ENCODE results near the gene DCAF8.

DCAF8 gene

DNA sequence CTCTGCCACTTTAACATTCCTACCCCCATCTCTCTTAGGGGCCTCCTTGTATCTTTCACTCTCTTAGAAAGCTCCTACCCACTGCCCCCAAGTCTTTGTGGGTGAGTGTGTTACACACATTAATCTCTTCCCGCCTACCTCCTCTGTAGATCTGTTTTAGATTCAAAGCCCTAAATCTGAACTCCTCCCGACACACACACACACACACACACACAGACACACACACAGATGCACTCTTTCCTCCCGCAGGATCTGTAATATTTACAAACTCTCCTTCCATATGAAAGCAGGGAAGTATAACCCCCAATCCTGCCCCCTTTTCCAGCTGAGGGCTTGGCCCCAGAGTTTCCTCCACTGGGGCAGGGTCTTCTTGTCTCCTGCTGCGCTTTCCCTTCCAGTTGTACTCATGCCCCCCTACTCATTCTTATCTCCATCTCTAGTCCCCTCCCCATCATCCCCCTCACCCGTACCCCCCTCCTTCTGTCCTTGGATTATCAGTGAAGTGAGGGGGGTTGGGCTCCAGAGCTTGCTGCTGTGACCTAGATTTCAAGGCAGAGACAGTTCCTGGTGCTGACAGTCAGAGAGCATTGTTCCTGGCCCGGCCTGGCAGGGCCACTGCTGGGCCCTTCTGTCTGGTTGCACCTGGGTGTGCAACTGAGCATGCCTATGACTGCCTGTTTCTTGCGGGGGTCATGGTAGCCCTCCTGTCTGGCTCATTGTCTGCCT, 52.9 kb downstream of the DCAF8 start:
- in situ Hi-C loops (cut with HindIII; ENCODE audit: low pct_ligation_motif_present, low pct_unique_long_range_greater_than_20kb, low sequenced_read_pairs): no loop called here
- DNase-seq: no peak

DNA sequence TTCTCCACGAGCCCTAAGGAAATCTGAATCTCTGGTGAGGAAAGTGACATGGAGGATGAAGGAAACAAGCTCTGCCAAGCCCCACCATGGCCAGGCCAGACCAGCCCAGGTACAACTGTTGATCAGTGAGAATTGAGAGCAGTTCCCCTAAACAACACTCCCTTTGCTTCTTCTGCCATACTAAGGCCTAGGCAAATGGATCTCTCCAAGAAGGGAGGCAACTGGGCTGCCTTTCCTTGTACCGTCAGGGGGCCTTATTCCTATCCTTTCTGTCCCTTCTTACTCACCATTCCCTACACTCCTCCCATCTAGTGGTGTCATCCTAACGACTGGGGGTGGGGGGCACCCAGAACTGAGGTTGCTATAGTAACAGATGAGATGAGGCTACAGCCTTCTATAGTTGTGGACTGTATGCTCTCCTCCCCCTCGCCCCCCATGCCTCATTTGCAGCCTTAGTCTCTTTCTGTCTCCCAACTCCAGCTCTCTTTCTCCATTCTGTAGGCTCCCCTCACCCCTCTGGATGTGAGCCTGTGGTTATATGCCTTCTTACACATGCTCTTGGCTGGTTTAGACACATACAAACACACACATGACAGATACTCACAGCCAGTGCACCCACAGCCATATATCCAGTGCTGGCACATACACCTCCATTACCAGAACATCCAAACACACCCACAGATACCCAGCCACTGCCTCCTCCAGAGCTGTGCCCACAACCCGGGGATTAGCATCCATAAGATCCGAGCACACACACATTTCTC, 53.6 kb downstream of the DCAF8 start:
- DNase-seq: no peak
- in situ Hi-C loops (cut with HindIII; ENCODE audit: low pct_ligation_motif_present, low pct_unique_long_range_greater_than_20kb, low sequenced_read_pairs): no loop called here

DNA sequence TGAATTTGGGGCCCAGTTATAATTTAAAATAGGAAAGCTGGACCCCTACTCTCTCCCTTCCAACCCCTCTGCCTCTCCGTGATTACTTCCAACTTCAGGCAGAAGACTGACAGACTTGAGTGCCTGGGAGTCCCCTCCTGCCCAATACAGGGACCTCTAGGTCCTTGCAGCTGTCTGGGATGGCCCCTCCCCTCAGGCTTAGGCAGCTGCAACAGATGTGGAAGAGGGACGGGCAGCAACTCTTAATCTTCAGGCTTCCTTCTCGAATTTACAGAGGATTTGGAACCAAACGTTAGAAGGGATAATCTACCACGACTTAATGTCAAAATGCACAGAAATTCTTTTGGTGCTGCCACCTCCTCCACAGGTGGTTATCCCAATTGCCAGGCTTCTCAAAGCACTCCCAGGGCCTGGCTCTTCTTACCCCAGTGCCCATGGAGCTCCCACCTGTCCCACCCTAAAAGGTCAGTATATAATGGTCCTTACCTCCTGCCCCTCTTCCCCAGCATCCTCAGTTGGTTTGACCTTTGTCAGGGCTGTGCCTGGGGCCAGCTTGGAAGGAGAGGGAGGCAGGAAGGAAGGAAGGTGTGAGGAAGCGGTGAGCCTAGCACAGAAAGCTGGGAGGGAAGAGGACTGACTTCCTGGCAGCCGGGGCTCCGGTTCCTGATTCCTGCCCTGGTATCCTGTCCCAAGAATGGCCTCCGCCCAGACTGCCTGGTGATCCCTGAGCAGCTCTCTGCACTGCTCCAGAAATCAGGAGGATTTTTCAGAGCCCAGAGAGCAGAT, 54.4 kb downstream of the DCAF8 start:
- in situ Hi-C loops (cut with HindIII; ENCODE audit: low pct_ligation_motif_present, low pct_unique_long_range_greater_than_20kb, low sequenced_read_pairs): no loop called here
- DNase-seq: no peak

DNA sequence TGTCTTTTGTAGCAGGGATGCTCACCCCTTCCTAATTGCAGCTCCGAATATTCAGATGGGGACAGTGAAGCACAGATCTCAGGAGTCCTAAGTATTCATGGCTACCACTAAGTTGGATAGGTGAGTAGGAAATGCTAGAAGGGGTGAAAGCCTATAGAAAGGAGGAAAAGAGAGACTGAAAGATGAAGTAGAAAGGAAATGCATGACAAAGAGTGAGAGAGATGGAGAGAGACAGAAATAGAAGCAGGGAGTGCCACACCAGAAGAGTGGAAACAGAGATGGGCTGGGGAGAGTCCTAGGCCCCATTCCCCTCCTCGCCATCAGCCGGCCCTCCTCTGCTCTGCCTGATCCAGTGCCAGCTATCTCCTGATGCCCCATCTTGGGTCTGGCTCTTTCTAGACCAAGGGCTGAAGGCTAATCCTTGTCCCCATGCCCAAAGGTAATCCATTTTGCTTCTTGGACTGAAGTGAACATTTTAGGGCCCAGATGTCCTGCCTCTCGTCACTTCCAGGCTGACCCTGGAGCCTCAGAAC, 55.2 kb downstream of the DCAF8 start:
- in situ Hi-C loops (cut with HindIII; ENCODE audit: low pct_ligation_motif_present, low pct_unique_long_range_greater_than_20kb, low sequenced_read_pairs): no loop called here

DNA sequence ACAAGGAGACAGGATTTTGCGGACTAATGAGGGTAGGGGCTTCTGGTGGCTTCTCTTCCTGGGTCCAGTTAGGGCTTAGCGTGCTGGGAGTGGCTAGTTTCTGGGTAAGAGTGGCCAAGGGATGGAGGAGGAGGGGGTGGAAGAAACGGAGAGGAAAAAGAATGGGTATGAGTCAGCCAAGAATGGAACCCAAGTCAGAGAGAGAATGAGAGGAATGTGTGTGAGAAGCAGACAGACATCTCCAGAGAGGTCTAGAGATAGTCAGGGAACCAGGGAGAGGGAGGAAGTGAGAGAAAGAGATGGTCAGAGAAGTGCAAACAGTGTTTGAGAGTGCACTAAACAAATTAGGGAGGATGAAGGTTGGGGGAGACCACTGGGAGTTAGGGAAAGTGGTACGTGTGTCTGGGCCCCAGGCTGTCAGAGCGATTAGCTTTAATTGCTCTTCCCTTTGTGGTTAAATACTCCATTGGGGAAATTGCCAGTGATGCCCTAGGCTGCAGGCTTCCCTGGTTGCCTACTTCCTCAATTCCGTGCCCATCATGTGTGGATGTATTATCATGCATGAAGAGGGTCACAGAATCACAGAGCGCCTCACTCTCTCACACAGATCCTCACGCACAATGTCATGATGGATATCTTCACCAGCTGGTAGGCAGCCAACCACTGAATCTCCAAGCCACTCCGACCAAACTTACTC, 55.8 kb downstream of the DCAF8 start:
- in situ Hi-C loops (cut with HindIII; ENCODE audit: low pct_ligation_motif_present, low pct_unique_long_range_greater_than_20kb, low sequenced_read_pairs): no loop called here
- peak; percentile 92 for DNase-seq

More for the DNA sequence above, 55.2 kb downstream of the DCAF8 start:
- no peak for DNase-seq

DNA sequence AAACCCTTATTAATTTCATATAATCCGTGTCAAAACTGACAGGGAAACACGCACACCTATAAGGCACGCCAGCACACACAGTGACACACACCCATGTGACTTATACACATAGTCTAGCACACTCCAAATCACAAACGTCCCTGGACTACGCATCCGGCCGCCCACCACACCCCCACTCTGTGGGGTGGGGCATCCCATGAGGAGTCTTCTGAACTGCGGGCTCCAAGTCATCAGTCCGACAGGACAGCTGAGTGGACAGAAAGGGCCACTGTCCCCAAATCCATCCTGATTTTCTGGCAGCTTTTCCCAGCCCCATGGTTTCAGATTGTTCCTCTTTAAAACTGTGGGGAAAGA, 56.3 kb downstream of the DCAF8 start:
- peak; percentile 67 for DNase-seq
- in situ Hi-C loops (cut with HindIII; ENCODE audit: low pct_ligation_motif_present, low pct_unique_long_range_greater_than_20kb, low sequenced_read_pairs): no loop called here

DNA sequence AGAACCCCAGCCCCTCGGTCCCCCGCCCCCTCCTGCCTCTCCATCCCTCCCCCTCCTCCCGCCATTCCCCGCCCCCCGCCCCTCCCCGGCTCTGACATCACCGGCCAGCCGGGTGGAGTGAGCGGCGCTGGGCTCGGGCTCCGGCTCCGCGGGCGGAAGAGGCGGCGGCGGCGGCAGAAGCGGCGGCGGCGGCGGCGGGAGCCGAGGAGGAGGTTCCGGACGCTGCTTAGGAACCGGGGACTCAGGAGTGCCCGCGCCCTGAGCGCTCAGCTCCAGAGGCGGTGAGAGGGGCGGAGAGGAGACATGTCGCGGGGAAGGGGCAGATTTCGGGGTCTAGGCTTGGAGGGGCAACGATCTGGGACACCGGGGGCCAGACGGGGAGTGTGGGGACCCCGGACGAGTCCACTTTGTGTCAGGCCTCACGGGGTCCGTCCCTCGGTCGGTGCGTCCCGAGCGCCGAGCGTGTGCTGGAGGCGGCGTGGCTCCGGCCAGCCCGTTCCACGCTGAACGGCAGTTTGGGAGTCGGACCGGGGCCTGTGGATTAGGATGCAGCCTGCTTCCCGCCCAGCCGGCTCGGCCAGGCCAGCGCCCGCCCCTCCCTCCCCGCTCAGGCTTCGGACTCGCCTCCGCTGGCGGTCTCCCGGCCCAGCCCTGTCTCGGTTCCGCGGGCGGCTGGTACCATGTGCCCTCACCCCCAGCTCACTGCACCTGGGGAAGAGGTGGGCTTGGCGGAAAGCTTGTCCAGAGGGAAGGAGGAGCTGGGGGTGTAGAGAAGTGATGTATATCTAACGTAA, 56.9 kb downstream of the DCAF8 start, which contains the start of gene PEA15:
TSS of gene PEA15 (plus strand) at position 143 of the 794 bp plus-strand sequence. CDS start 6,161 bp downstream, outside the sequence.
- peak; percentile 80 for DNase-seq
- in situ Hi-C loops (cut with HindIII; ENCODE audit: low pct_ligation_motif_present, low pct_unique_long_range_greater_than_20kb, low sequenced_read_pairs): no loop called here

DNA sequence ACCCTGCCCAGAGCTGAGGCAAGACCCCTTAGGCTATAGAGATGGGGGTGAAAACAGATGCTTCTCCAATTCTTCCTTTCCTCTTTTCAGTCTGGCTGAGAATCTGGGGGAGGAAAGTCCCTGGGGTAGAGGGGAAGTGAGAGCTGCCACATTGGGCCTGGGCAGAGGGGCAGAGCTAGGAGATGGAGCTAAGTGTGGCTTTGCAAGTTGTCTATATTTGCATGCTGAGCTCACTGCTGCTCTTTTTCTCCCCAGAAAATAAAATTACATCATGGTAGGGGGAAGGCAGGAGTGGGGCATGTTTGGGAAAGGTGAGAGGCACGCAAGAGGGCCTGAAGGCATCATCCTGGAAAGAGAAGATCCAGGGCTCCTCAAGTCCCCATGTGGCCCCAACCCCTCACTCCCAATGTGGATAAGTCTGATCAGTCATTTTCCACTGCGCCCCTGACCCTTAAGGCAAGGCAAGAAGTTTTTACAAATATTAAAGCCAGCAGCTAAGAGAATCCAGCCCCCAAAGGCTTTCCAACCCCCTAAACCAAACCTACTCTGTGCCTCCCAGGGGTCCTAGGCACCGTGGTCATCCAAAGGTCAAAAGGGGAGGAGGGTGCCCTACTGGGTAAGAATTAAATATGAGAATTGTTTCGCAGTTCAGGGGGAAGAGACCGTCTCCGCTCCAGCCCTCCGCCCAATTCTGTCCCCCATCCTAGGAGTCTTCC, 57.7 kb downstream of the DCAF8 start:
- no peak for DNase-seq
- in situ Hi-C loops (cut with HindIII; ENCODE audit: low pct_ligation_motif_present, low pct_unique_long_range_greater_than_20kb, low sequenced_read_pairs): no loop called here

DNA sequence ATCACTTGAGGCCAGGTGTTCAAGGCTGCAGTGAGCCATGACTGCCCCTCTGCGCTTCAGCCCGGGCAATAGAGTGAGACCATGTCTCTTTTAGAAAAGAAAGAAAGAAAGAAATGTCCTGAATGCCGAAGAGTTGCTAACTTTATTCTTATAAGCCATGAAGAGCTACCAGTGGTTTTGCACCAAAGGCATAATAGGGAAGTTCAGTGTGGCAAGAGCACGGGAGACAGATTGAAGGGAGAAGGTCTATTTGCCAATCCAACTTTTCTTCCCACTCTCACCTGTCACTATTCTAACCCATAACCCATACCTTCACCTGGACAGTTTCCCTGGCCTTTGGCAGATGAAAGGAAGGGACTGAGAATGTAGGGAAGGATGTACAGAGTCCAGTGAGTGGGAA, 61.6 kb downstream of the DCAF8 start:
- no peak for DNase-seq
- in situ Hi-C loops (cut with HindIII; ENCODE audit: low pct_ligation_motif_present, low pct_unique_long_range_greater_than_20kb, low sequenced_read_pairs): no loop called here

DNA sequence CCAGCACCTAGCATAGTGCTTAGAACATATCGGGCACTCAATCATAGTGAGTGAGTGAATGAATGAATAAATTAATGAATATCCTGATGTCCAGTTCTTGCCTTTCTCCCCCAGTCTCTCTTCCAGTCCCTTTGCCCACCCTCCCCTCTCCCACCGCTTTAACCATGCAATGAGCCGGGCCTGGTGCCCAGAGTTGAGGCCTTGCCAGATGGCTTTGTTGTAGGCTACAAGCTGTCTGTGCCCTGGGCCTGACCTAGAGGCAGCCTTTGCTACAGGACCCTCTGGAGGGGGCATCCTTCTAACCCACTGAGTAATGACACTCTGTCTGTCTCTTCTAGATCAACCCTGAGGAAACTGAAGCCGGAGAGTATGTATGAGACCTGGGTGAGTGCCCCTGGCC, 65.1 kb downstream of the DCAF8 start:
- in situ Hi-C loops (cut with HindIII; ENCODE audit: low pct_ligation_motif_present, low pct_unique_long_range_greater_than_20kb, low sequenced_read_pairs): no loop called here
- DNase-seq: no peak

DNA sequence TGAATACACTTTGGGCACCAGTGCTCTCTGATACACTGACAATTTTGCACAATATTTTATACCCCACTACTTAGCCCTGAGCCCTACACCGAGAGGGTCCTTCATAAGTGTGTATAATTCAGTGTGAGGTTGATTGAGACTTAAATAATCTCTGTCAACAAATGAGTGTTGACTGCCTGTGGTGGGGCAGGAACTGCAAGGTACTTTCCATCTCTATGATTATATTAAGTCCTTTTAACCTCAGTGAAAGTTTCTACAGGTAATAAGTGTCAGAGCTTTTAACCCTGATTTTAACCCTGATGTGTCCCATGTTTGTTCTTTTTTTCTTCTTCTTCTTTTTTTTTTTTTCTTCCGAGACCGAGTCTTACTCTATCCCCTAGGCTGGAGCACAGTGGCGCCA, 66.2 kb downstream of the DCAF8 start:
- no peak for DNase-seq
- in situ Hi-C loops (cut with HindIII; ENCODE audit: low pct_ligation_motif_present, low pct_unique_long_range_greater_than_20kb, low sequenced_read_pairs): no loop called here

DNA sequence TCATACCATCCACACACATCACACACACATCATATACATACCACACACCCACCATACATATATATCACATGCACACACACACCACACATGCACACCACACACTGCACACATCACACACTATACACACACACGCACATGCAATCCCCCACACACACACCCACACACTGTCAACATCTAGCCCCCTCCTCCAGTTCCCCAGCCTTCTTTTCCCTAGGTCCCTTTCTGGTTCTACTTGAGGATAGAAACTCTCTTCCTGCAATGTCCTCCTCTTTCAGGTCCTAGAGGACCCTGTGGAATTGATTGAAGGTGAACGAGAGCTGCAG, 67.7 kb downstream of the DCAF8 start:
- no peak for DNase-seq
- in situ Hi-C loops (cut with HindIII; ENCODE audit: low pct_ligation_motif_present, low pct_unique_long_range_greater_than_20kb, low sequenced_read_pairs): no loop called here

DNA sequence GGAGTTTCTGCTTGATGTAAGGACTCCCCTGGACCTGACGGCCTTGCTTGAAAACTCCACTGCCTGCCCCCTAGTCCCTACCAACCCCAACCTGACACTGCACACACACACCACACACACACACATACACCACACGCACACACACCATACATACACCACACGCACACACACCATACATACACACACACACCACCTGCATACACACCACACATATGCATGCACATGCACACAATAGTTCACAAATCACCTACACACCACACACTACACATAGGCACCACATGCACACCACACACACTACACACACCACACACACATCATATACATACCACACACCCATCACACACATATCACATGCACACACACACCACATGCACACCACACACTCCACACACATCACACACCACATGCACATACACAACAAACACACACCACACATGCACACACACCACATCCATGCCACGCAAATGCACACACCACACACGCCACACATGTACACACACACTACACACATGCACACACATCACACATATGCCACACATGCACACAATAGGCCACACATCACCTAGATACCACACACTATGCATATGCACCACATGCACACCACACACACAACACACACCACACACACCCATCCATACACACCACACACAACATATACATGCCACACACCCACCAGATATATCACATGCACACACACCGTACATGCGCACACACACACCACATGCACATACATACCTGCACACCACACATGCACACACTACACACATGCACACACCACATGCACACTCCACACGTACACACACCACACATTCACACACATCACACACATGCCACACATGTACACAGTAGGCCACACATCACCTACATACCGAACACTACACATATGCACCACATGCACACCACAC, 68.3 kb downstream of the DCAF8 start:
- no peak for DNase-seq
- in situ Hi-C loops (cut with HindIII; ENCODE audit: low pct_ligation_motif_present, low pct_unique_long_range_greater_than_20kb, low sequenced_read_pairs): no loop called here

DNA sequence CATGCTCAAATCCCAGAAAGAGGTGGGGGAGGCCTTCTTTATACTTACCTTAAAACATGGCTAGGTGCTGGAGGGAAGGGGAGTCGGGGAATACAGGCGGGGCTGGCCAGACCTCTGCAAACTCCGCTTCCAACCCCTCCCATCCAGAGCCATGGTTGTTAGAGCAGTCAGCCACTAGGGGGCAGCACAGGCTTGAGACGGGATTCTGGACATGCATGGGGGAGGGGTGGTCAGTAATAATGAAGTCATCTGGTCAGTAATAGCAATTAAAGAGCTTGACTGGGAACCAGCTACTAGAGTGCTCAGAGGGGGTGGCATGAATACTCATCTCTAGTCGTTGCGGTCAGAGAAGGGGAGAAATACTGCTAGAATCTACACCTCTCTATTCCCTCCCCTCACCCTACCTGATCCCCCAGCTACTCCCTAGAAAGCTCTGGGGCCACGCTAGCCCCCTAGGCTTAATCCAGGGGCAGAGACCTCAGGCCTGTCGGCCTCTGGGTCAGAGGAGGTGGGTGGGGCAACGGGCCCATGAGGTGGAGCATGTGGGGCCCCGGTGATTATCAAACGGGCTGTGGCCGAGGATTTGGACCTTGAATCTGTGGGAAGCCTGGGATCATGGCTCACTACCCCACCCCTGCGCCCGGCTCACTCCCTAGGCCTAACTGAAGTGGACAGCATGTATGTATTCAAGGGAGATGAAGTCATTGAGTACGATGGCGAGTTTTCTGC, 69.1 kb downstream of the DCAF8 start:
- peak; percentile 85 for DNase-seq
- in situ Hi-C loops (cut with HindIII; ENCODE audit: low pct_ligation_motif_present, low pct_unique_long_range_greater_than_20kb, low sequenced_read_pairs): no loop called here

DNA sequence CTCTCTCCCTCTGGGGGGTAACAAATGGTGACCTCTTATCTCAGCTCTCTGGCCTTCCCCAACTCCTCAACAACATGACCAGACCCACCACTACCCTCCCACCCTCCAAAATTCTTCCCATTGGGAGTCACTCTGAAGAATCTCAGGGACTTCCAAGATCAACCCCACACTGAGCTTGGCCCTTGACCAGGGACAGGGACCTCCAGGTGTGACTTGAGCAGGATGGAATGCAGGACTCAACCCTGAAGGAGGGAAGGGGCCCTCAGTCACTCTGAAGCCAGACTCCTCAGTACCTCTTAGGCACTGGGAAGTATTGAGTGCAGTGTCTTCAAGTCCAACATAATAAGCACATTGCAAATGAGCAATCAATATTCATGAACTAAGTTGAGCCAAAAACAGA, 70.1 kb downstream of the DCAF8 start:
- in situ Hi-C loops (cut with HindIII; ENCODE audit: low pct_ligation_motif_present, low pct_unique_long_range_greater_than_20kb, low sequenced_read_pairs): no loop called here
- no peak for DNase-seq

DNA sequence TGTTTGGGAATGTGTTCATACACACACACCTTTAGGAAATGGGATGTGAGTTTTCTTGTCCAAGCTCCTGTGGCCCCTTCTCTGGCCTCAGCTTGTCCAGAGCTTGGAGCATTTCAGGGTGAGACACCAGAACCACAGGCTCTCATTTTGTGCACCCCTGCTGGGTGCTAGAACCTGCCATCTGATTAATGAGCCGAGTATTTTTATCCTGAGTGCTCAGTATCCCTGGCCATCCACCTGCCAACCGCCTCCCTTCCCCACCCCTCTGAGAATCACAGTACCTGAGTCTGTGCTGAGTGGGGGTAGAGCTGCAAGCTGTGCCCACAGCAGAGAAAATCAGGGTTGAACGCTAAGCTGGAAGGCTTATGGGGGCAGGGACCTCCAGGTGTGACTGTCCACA, 70.6 kb downstream of the DCAF8 start:
- DNase-seq: no peak
- in situ Hi-C loops (cut with HindIII; ENCODE audit: low pct_ligation_motif_present, low pct_unique_long_range_greater_than_20kb, low sequenced_read_pairs): no loop called here
